Ishikawa (cell line): ENCODE data around the gene VAV3.

Experiments
- CEBPB ChIP-seq: IDR thresholded peaks from 2 replicates; pipeline ENCODE4 v1.6.1; 2012
- CREB1 ChIP-seq: IDR thresholded peaks from 2 replicates; pipeline ENCODE4 v1.6.1; 2012; ENCODE audit warnings: low read depth
- EGR1 ChIP-seq: IDR thresholded peaks from 2 replicates; pipeline ENCODE4 v1.6.1; 2012
- EP300 ChIP-seq: IDR thresholded peaks from 2 replicates; pipeline ENCODE4 v1.6.1; 2012; ENCODE audit warnings: borderline replicate concordance
- FOXM1 ChIP-seq: IDR thresholded peaks from 2 replicates; pipeline ENCODE4 v1.6.1; 2012; ENCODE audit warnings: low read depth, borderline replicate concordance
- NFIC ChIP-seq: IDR thresholded peaks from 2 replicates; pipeline ENCODE4 v1.6.1; 2012
- RAD21 ChIP-seq: IDR thresholded peaks from 2 replicates; pipeline ENCODE4 v1.6.1; 2012; ENCODE audit warnings: low read depth
- TAF1 ChIP-seq: IDR thresholded peaks from 2 replicates; pipeline ENCODE4 v1.6.1; 2012; ENCODE audit warnings: low read depth, mild to moderate bottlenecking
- TCF12 ChIP-seq: IDR thresholded peaks from 2 replicates; pipeline ENCODE4 v1.6.1; 2012; ENCODE audit warnings: low read depth
- TEAD4 ChIP-seq: IDR thresholded peaks from 2 replicates; pipeline ENCODE4 v1.6.1; 2012
- YY1 ChIP-seq: IDR thresholded peaks from 2 replicates; pipeline ENCODE4 v1.6.1; 2012; ENCODE audit warnings: low read depth
- ZBTB7A ChIP-seq: IDR thresholded peaks from 2 replicates; pipeline ENCODE4 v1.6.1; 2012; ENCODE audit warnings: low read depth
- TF ChIP-seq, protein P1 (sequence below): IDR thresholded peaks from 2 replicates; pipeline ENCODE4 v1.6.1; 2012
- TF ChIP-seq, protein P2 (sequence below): IDR thresholded peaks from 2 replicates; pipeline ENCODE4 v1.6.1; 2012
- TF ChIP-seq, protein P3 (sequence below): IDR thresholded peaks from 2 replicates; pipeline ENCODE4 v1.6.1; 2012; ENCODE audit warnings: low read depth, mild to moderate bottlenecking

VAV3 gene

DNA sequence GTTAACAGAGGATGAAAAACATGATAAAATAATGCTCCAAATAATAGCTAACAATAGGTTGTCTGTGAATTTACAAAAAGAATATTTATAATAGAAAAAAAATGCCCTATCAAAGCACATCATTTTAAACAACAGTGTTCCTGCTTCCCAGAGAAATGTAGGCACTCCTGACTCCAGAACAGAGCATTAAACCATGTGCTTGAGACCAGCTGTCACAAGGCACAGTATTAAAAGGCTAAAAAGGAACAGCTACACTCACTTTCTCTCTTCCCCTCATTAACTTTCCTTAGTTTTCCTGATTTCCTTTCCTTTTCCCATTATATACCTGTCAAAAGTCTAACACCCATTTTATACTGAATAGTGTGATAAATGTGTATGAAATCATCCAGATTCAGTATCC, 10.9 kb downstream of the VAV3 start:
- TF ChIP-seq, protein P1, sequence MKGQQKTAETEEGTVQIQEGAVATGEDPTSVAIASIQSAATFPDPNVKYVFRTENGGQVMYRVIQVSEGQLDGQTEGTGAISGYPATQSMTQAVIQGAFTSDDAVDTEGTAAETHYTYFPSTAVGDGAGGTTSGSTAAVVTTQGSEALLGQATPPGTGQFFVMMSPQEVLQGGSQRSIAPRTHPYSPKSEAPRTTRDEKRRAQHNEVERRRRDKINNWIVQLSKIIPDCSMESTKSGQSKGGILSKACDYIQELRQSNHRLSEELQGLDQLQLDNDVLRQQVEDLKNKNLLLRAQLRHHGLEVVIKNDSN = no peak
- TF ChIP-seq FOXM1 (no peak), NFIC (no peak), TCF12 (no peak), CREB1 (no peak), TAF1 (no peak), ZBTB7A (no peak), RAD21 (no peak), YY1 (no peak)
- TF ChIP-seq, protein P2, sequence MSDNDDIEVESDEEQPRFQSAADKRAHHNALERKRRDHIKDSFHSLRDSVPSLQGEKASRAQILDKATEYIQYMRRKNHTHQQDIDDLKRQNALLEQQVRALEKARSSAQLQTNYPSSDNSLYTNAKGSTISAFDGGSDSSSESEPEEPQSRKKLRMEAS = no peak
- TF ChIP-seq, protein P3, sequence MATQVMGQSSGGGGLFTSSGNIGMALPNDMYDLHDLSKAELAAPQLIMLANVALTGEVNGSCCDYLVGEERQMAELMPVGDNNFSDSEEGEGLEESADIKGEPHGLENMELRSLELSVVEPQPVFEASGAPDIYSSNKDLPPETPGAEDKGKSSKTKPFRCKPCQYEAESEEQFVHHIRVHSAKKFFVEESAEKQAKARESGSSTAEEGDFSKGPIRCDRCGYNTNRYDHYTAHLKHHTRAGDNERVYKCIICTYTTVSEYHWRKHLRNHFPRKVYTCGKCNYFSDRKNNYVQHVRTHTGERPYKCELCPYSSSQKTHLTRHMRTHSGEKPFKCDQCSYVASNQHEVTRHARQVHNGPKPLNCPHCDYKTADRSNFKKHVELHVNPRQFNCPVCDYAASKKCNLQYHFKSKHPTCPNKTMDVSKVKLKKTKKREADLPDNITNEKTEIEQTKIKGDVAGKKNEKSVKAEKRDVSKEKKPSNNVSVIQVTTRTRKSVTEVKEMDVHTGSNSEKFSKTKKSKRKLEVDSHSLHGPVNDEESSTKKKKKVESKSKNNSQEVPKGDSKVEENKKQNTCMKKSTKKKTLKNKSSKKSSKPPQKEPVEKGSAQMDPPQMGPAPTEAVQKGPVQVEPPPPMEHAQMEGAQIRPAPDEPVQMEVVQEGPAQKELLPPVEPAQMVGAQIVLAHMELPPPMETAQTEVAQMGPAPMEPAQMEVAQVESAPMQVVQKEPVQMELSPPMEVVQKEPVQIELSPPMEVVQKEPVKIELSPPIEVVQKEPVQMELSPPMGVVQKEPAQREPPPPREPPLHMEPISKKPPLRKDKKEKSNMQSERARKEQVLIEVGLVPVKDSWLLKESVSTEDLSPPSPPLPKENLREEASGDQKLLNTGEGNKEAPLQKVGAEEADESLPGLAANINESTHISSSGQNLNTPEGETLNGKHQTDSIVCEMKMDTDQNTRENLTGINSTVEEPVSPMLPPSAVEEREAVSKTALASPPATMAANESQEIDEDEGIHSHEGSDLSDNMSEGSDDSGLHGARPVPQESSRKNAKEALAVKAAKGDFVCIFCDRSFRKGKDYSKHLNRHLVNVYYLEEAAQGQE = no peak

DNA sequence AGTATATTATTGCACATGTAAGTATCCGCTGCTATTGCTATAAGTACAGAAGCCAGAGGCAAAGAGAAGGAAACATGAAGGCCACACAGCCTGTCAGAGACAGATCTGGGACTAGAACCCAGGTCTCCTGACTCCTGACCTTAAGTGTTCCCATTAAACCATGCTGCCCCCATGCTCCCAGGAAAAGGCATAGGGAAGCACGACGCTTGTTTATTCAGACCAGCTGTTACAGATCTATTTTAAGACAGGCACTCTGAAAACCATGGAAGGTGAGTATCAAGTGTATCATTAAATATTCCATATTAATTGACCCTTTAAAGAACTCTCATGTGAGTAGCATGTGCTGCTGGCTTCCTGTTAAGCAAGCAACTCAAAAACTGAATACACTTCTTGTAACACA, 11.4 kb downstream of the VAV3 start:
- TF ChIP-seq ZBTB7A (no peak), NFIC (no peak), CREB1 (no peak), TCF12 (no peak), YY1 (no peak), EGR1 (no peak), RAD21 (no peak), EP300 (no peak), TAF1 (no peak), CEBPB (no peak), TEAD4 (no peak), FOXM1 (no peak)
- TF ChIP-seq, protein P3 = no peak
- TF ChIP-seq, protein P1 = no peak
- TF ChIP-seq, protein P2 = no peak

DNA sequence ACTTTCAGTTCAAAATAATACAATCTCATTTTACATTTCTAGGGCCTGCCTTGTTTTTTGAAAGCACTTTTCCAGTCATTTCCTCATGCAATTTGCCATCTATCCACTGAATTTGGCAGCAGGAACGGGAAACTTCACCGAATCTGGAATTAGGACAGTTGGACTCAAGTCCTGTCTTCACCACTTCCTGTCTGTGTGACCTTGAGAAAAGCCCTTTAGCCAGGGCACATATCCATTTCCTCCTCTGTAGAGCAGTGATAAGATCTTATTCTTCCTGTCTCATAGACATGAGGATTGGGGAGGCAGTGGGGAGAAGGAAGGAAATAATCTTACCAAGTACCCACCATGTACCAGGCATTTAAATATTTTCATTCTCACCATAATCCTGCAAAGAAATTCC, 12.0 kb downstream of the VAV3 start:
- TF ChIP-seq, protein P3 = no peak
- TF ChIP-seq, protein P1 = no peak
- TF ChIP-seq YY1 = no peak
- TF ChIP-seq NFIC = no peak
- TF ChIP-seq TCF12 = no peak
- no peak for TF ChIP-seq CEBPB
- TF ChIP-seq TEAD4 = no peak
- no peak for TF ChIP-seq ZBTB7A
- TF ChIP-seq FOXM1 = no peak

GRCh38 chr1:107950464-107950863, 14.5 kb downstream of the VAV3 start:
- TF ChIP-seq, protein P1 = peak; percentile 50; the same call in 1 of the 2 replicates
- no peak for TF ChIP-seq CREB1
